HepG2 (cell line): ENCODE data around the gene FAAP20. TPM values are rescaled to one million over a fixed set of nuclear protein-coding genes. Genes with fewer than 3 reads are reported as not detected.
A peak's percentile ranks its signal among the peaks of the same experiment; 100 is the strongest.

Experiments used
- ASH2L ChIP-seq: fragments of 300-600, 200-600 bp; sonication (generic); IDR thresholded peaks from 2 replicates; pipeline ENCODE4 v1.7.0; 2017; ENCODE audit warnings: low read depth, mild to moderate bottlenecking, moderate library complexity, mixed read lengths, low read length; ENCODE audit not compliant: insufficient read length
- FOXA1 ChIP-seq, 2 experiments: fragments of 450-650 bp in 1 of 2; sonication (generic) in 1 of 2; formaldehyde crosslinking in 1 of 2; IDR thresholded peaks; 2 replicates each; pipeline versions ENCODE4 v1.4.0 to v1.6.1; 2016 to 2020; ENCODE audit warnings: missing genetic modification reagents in 1 of 2
- FOXA3 ChIP-seq: IDR thresholded peaks from 2 replicates; pipeline ENCODE4 v1.6.1; 2016; ENCODE audit warnings: missing genetic modification reagents, missing compliant biosample characterization
- ISX ChIP-seq: sonication (generic); formaldehyde crosslinking; conservative IDR thresholded peaks from 2 replicates; pipeline ENCODE4 v1.5.0; 2020; ENCODE audit warnings: missing genetic modification reagents
- MAFK ChIP-seq, 2 experiments: IDR thresholded peaks in 1 of 2; conservative IDR thresholded peaks in 1 of 2; 2 replicates each; pipeline ENCODE4 v1.6.1; 2011; ENCODE audit warnings: improper control_type of control experiment in 2 of 2, low read length in 2 of 2
- NFKBIZ ChIP-seq: IDR thresholded peaks from 2 replicates; pipeline ENCODE4 v1.6.1; 2018; ENCODE audit warnings: missing genetic modification reagents, missing compliant biosample characterization
- PHF5A ChIP-seq: IDR thresholded peaks from one replicate; pipeline ENCODE4 v1.6.1; 2018; ENCODE audit warnings: low read depth, missing genetic modification reagents; ENCODE audit not compliant: unreplicated experiment
- SRF ChIP-seq: IDR thresholded peaks from 2 replicates; pipeline ENCODE4 v1.6.1; 2011; ENCODE audit warnings: mild to moderate bottlenecking, low read depth, low read length, moderate library complexity
- TEAD3 ChIP-seq: optimal IDR thresholded peaks from 2 replicates; pipeline ENCODE3; 2016; ENCODE audit warnings: borderline replicate concordance
- TGIF2 ChIP-seq: IDR thresholded peaks from 2 replicates; pipeline ENCODE4 v1.6.1; 2016; ENCODE audit warnings: control low read depth, missing compliant biosample characterization
- ZFP82 ChIP-seq: sonication (generic); formaldehyde crosslinking; IDR thresholded peaks from 2 replicates; pipeline ENCODE4 v1.5.1; 2020; ENCODE audit warnings: mild to moderate bottlenecking, missing genetic modification reagents, borderline replicate concordance
- ZMYM2 ChIP-seq: sonication (generic); formaldehyde crosslinking; IDR thresholded peaks from 2 replicates; pipeline ENCODE4 v1.8.0; 2022; ENCODE audit warnings: mild to moderate bottlenecking, missing genetic modification reagents
- ZNF230 ChIP-seq: sonication (generic); formaldehyde crosslinking; IDR thresholded peaks from 2 replicates; pipeline ENCODE4 v1.4.0; 2020; ENCODE audit warnings: mild to moderate bottlenecking, missing genetic modification reagents
- ZNF260 ChIP-seq: sonication (generic); formaldehyde crosslinking; IDR thresholded peaks from 2 replicates; pipeline ENCODE4 v1.4.0; 2020; ENCODE audit warnings: missing genetic modification reagents, low read depth, mild to moderate bottlenecking, borderline replicate concordance
- ZNF484 ChIP-seq: sonication (generic); formaldehyde crosslinking; IDR thresholded peaks from 2 replicates; pipeline ENCODE4 v1.5.1; 2020; ENCODE audit warnings: mild to moderate bottlenecking, low read depth, missing genetic modification reagents, borderline replicate concordance
- ZNF747 ChIP-seq: sonication (generic); formaldehyde crosslinking; IDR thresholded peaks from 2 replicates; pipeline ENCODE4 v1.8.1; 2023; ENCODE audit warnings: missing genetic modification reagents, mild to moderate bottlenecking, borderline replicate concordance
- ZNF768 ChIP-seq: sonication (generic); formaldehyde crosslinking; IDR thresholded peaks from 2 replicates; pipeline ENCODE4 v1.4.0; 2020; ENCODE audit warnings: missing genetic modification reagents
- polyA plus RNA-seq, 8 experiments: library from polyadenylated mRNA; depleted of rRNA in 3 of 8; stranded (reverse) in 7 of 8; unstranded in 1 of 8; fragments of >200 nt; fragmentation: Illumina TruSeq in 4 of 8; extraction: Trizol in 4 of 8; gene quantifications; 2 replicates each; pipeline versions ENCODE4 v1.2.1 to v1.2.3, GENCODE V29; 2011 to 2016; ENCODE audit warnings: low read depth in 4 of 8, missing spikeins in 1 of 8, mixed read lengths in 1 of 8; ENCODE audit not compliant: insufficient read depth in 1 of 8
- total RNA-seq, 5 experiments: library from RNA; depleted of rRNA; stranded (reverse); fragments of >200 nt; fragmentation: Illumina TruSeq; extraction: Trizol; gene quantifications; 2 replicates each; pipeline ENCODE4 v1.2.3, GENCODE V29; 2016; ENCODE audit warnings: low read depth in 1 of 5
- TF ChIP-seq, protein P1 (sequence below): sonication (generic); formaldehyde crosslinking; IDR thresholded peaks from 2 replicates; pipeline ENCODE4 v1.4.0; 2020; ENCODE audit warnings: missing genetic modification reagents
- TF ChIP-seq, protein P2 (sequence below): sonication (generic); formaldehyde crosslinking; IDR thresholded peaks from 2 replicates; pipeline ENCODE4 v1.5.0; 2020; ENCODE audit warnings: mild to moderate bottlenecking, missing genetic modification reagents, moderate library complexity
- TF ChIP-seq, protein P3 (sequence below): sonication (generic); formaldehyde crosslinking; conservative IDR thresholded peaks from 2 replicates; pipeline ENCODE4 v1.4.0; 2020; ENCODE audit warnings: missing genetic modification reagents
- TF ChIP-seq, protein P4 (sequence below): sonication (generic); formaldehyde crosslinking; IDR thresholded peaks from 2 replicates; pipeline ENCODE4 v1.5.0; 2020; ENCODE audit warnings: missing genetic modification reagents, mild to moderate bottlenecking, borderline replicate concordance

The FAAP20 gene
- total and polyA plus RNA-seq, 2 of the 13 experiments (the other 11 are each of a cell fraction or from before 2014, with no cell fraction given), result 9.6 to 10.8 TPM

DNA sequence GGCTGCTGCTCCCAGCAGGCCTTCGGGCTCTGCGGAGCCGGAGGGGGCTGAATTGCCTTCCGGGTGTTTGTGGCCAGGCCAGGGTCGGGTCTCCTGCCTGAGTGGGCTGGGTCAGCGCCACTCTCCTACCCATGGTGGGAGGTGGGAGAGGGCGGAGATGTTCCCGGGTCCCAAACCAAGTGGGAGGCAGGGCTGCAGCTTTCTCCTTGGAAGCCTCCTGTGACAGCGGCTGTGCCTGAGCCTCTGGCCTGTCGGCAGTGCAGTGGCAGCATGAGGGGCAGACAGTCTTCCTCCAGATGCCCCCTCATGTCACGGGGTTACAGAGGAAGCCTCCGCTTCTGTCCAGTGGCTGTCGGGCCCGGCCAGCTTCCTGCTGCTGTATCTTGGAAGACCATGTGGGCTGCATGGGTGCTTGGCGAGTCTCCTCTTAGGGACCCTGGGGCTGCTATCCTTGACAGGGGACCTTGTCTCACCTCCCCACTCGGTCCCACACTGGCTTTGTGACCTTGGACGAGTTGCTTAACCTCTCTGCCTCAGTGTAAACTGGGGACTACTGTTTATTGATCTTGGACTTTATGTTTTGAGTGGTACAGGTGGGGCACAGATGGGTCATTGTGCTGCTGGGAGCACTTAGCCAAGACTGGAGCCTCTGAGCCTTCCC, 37.8 kb upstream of the FAAP20 start (continued):
- TF ChIP-seq, protein P1, sequence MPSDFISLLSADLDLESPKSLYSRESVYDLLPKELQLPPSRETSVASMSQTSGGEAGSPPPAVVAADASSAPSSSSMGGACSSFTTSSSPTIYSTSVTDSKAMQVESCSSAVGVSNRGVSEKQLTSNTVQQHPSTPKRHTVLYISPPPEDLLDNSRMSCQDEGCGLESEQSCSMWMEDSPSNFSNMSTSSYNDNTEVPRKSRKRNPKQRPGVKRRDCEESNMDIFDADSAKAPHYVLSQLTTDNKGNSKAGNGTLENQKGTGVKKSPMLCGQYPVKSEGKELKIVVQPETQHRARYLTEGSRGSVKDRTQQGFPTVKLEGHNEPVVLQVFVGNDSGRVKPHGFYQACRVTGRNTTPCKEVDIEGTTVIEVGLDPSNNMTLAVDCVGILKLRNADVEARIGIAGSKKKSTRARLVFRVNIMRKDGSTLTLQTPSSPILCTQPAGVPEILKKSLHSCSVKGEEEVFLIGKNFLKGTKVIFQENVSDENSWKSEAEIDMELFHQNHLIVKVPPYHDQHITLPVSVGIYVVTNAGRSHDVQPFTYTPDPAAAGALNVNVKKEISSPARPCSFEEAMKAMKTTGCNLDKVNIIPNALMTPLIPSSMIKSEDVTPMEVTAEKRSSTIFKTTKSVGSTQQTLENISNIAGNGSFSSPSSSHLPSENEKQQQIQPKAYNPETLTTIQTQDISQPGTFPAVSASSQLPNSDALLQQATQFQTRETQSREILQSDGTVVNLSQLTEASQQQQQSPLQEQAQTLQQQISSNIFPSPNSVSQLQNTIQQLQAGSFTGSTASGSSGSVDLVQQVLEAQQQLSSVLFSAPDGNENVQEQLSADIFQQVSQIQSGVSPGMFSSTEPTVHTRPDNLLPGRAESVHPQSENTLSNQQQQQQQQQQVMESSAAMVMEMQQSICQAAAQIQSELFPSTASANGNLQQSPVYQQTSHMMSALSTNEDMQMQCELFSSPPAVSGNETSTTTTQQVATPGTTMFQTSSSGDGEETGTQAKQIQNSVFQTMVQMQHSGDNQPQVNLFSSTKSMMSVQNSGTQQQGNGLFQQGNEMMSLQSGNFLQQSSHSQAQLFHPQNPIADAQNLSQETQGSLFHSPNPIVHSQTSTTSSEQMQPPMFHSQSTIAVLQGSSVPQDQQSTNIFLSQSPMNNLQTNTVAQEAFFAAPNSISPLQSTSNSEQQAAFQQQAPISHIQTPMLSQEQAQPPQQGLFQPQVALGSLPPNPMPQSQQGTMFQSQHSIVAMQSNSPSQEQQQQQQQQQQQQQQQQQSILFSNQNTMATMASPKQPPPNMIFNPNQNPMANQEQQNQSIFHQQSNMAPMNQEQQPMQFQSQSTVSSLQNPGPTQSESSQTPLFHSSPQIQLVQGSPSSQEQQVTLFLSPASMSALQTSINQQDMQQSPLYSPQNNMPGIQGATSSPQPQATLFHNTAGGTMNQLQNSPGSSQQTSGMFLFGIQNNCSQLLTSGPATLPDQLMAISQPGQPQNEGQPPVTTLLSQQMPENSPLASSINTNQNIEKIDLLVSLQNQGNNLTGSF (CRISPR knock-in tag), result no peak
- TF ChIP-seq ZFP82 (CRISPR knock-in tag) (no peak), TEAD3 (no peak), ZNF484 (CRISPR knock-in tag) (no peak), ZMYM2 (CRISPR knock-in tag) (no peak), TGIF2 (CRISPR knock-in tag) (peak; percentile 90), ZNF768 (CRISPR knock-in tag) (peak; percentile 80), FOXA3 (CRISPR knock-in tag) (peak; percentile 92), PHF5A (peak; percentile 62), MAFK (conservative IDR thresholded peaks at IDR 0.05 in 1 of 2, IDR thresholded peaks at IDR 0.05 in 1 of 2; ENCODE audit: low read length in 2 of 2) (no peak), ZNF747 (no peak), ASH2L (no peak), ISX (CRISPR knock-in tag) (no peak), FOXA1 (IDR thresholded peaks at IDR 0.05) (no peak), FOXA1 (CRISPR knock-in tag; IDR thresholded peaks at IDR 0.05) (peak; percentile 92), ZNF230 (CRISPR knock-in tag) (no peak), SRF (no peak), NFKBIZ (peak; percentile 65; the same call in 1 of the 2 replicates), ZNF260 (CRISPR knock-in tag) (no peak)
- TF ChIP-seq, protein P2, sequence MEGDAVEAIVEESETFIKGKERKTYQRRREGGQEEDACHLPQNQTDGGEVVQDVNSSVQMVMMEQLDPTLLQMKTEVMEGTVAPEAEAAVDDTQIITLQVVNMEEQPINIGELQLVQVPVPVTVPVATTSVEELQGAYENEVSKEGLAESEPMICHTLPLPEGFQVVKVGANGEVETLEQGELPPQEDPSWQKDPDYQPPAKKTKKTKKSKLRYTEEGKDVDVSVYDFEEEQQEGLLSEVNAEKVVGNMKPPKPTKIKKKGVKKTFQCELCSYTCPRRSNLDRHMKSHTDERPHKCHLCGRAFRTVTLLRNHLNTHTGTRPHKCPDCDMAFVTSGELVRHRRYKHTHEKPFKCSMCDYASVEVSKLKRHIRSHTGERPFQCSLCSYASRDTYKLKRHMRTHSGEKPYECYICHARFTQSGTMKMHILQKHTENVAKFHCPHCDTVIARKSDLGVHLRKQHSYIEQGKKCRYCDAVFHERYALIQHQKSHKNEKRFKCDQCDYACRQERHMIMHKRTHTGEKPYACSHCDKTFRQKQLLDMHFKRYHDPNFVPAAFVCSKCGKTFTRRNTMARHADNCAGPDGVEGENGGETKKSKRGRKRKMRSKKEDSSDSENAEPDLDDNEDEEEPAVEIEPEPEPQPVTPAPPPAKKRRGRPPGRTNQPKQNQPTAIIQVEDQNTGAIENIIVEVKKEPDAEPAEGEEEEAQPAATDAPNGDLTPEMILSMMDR, result 0 out of 2 replicates have a peak, but pooled peaks have one; percentile 3
- TF ChIP-seq, protein P3, sequence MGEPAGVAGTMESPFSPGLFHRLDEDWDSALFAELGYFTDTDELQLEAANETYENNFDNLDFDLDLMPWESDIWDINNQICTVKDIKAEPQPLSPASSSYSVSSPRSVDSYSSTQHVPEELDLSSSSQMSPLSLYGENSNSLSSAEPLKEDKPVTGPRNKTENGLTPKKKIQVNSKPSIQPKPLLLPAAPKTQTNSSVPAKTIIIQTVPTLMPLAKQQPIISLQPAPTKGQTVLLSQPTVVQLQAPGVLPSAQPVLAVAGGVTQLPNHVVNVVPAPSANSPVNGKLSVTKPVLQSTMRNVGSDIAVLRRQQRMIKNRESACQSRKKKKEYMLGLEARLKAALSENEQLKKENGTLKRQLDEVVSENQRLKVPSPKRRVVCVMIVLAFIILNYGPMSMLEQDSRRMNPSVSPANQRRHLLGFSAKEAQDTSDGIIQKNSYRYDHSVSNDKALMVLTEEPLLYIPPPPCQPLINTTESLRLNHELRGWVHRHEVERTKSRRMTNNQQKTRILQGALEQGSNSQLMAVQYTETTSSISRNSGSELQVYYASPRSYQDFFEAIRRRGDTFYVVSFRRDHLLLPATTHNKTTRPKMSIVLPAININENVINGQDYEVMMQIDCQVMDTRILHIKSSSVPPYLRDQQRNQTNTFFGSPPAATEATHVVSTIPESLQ, result no peak
- TF ChIP-seq, protein P4, sequence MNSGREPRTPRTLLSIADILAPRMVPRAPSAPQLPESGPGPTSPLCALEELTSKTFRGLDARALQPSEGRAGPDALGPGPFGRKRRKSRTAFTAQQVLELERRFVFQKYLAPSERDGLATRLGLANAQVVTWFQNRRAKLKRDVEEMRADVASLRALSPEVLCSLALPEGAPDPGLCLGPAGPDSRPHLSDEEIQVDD (CRISPR knock-in tag), result no peak
